ENCODE measurements around the gene HS1BP3. TPM values are rescaled to one million over a fixed set of nuclear protein-coding genes. Genes with fewer than 3 reads are reported as not detected.
A peak's percentile ranks its signal among the peaks of the same experiment; 100 is the strongest.

The HS1BP3 gene
- total and polyA plus RNA-seq, 2 of the 13 experiments (the other 11 are each of a cell fraction or from before 2014, with no cell fraction given) = 15.2 to 22.0 TPM

- TF ChIP-seq, protein P1, sequence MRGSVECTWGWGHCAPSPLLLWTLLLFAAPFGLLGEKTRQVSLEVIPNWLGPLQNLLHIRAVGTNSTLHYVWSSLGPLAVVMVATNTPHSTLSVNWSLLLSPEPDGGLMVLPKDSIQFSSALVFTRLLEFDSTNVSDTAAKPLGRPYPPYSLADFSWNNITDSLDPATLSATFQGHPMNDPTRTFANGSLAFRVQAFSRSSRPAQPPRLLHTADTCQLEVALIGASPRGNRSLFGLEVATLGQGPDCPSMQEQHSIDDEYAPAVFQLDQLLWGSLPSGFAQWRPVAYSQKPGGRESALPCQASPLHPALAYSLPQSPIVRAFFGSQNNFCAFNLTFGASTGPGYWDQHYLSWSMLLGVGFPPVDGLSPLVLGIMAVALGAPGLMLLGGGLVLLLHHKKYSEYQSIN (CRISPR knock-in tag; IDR thresholded peaks at IDR 0.05; ENCODE audit: borderline replicate concordance) = no peak
- TF ChIP-seq ZNF333 (CRISPR knock-in tag; IDR thresholded peaks at IDR 0.05; ENCODE audit: borderline replicate concordance) = 0 out of 2 replicates have a peak, but pooled peaks have one; percentile 61
- no peak; the same call in 1 of the 2 replicates for TF ChIP-seq ZBTB46 (CRISPR knock-in tag; IDR thresholded peaks at IDR 0.05; ENCODE audit: borderline replicate concordance)
- peak; percentile 63; the same call in 1 of the 3 replicates for TF ChIP-seq MXI1 (IDR thresholded peaks at IDR 0.05; ENCODE audit: borderline replicate concordance, low read depth, low read length)
- TF ChIP-seq, protein P2, sequence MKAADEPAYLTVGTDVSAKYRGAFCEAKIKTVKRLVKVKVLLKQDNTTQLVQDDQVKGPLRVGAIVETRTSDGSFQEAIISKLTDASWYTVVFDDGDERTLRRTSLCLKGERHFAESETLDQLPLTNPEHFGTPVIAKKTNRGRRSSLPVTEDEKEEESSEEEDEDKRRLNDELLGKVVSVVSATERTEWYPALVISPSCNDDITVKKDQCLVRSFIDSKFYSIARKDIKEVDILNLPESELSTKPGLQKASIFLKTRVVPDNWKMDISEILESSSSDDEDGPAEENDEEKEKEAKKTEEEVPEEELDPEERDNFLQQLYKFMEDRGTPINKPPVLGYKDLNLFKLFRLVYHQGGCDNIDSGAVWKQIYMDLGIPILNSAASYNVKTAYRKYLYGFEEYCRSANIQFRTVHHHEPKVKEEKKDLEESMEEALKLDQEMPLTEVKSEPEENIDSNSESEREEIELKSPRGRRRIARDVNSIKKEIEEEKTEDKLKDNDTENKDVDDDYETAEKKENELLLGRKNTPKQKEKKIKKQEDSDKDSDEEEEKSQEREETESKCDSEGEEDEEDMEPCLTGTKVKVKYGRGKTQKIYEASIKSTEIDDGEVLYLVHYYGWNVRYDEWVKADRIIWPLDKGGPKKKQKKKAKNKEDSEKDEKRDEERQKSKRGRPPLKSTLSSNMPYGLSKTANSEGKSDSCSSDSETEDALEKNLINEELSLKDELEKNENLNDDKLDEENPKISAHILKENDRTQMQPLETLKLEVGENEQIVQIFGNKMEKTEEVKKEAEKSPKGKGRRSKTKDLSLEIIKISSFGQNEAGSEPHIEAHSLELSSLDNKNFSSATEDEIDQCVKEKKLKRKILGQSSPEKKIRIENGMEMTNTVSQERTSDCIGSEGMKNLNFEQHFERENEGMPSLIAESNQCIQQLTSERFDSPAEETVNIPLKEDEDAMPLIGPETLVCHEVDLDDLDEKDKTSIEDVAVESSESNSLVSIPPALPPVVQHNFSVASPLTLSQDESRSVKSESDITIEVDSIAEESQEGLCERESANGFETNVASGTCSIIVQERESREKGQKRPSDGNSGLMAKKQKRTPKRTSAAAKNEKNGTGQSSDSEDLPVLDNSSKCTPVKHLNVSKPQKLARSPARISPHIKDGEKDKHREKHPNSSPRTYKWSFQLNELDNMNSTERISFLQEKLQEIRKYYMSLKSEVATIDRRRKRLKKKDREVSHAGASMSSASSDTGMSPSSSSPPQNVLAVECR (CRISPR knock-in tag; IDR thresholded peaks at IDR 0.05; ENCODE audit: borderline replicate concordance) = peak; percentile 73; the same call in 1 of the 2 replicates
- no peak for TF ChIP-seq RFX3 (CRISPR knock-in tag; IDR thresholded peaks at IDR 0.05)
- peak; percentile 94 for TF ChIP-seq IKZF5 (CRISPR knock-in tag; IDR thresholded peaks at IDR 0.05)
- no peak for TF ChIP-seq CREM (IDR thresholded peaks at IDR 0.05)
- TF ChIP-seq CREM (CRISPR knock-in tag; IDR thresholded peaks at IDR 0.05) = no peak
- TF ChIP-seq ZNF350 (CRISPR knock-in tag; IDR thresholded peaks at IDR 0.05; ENCODE audit: borderline replicate concordance, low read depth) = peak; percentile 92
- TF ChIP-seq CCDC6 (CRISPR knock-in tag; IDR thresholded peaks at IDR 0.05) = peak; percentile 88
- peak; percentile 97 for TF ChIP-seq ZNF687 (CRISPR knock-in tag; IDR thresholded peaks at IDR 0.05)
- no peak for TF ChIP-seq ZNF589 (CRISPR knock-in tag; conservative IDR thresholded peaks at IDR 0.05)
These were observed 15.0 kb downstream of the HS1BP3 start (continued) for GRCh38 chr2:20635675-20636584.

Data from HepG2 (cell line).